NT2/D1 (cell line): ENCODE measurements around the gene RIPK1.

Source experiments
- DNase-seq: peaks from one replicate; pipeline ENCODE4 v3.0.0-alpha.2; 2011; ENCODE audit warnings: low read depth, low spot score
- H3K27me3 ChIP-seq: 2 replicates; pipeline ENCODE4 v1.6.0; 2011; ENCODE audit warnings: mild to moderate bottlenecking; ENCODE audit not compliant: insufficient read length, insufficient read depth
- H3K36me3 ChIP-seq: 2 replicates; pipeline ENCODE4 v1.6.1; 2011; ENCODE audit warnings: mild to moderate bottlenecking, low read length, mixed read lengths; ENCODE audit not compliant: insufficient read depth, insufficient read length
- H3K4me1 ChIP-seq: 2 replicates; pipeline ENCODE4 v1.5.1; 2011; ENCODE audit not compliant: insufficient read depth, insufficient read length
- H3K4me3 ChIP-seq: 2 replicates; pipeline ENCODE4 v1.5.1; 2011; ENCODE audit warnings: low read depth; ENCODE audit not compliant: insufficient read length
- H3K9ac ChIP-seq: 2 replicates; pipeline ENCODE4 v1.6.0; 2011; ENCODE audit warnings: low read depth; ENCODE audit not compliant: insufficient read length
- H3K9me3 ChIP-seq: 2 replicates; pipeline ENCODE4 v1.5.1; 2011; ENCODE audit warnings: mild to moderate bottlenecking, low read length; ENCODE audit not compliant: insufficient read depth
- SUZ12 ChIP-seq: IDR thresholded peaks from 2 replicates; pipeline ENCODE4 v1.6.1; 2011; ENCODE audit not compliant: insufficient read length, insufficient read depth; ENCODE audit errors: extremely low read depth
- YY1 ChIP-seq: IDR thresholded peaks from 2 replicates; pipeline ENCODE4 v1.6.1; 2011; ENCODE audit not compliant: insufficient read length, insufficient read depth
- ZNF274 ChIP-seq: IDR thresholded peaks from 2 replicates; pipeline ENCODE4 v1.6.1; 2011; ENCODE audit warnings: mild to moderate bottlenecking, low read depth, low read length

RIPK1 gene

DNA sequence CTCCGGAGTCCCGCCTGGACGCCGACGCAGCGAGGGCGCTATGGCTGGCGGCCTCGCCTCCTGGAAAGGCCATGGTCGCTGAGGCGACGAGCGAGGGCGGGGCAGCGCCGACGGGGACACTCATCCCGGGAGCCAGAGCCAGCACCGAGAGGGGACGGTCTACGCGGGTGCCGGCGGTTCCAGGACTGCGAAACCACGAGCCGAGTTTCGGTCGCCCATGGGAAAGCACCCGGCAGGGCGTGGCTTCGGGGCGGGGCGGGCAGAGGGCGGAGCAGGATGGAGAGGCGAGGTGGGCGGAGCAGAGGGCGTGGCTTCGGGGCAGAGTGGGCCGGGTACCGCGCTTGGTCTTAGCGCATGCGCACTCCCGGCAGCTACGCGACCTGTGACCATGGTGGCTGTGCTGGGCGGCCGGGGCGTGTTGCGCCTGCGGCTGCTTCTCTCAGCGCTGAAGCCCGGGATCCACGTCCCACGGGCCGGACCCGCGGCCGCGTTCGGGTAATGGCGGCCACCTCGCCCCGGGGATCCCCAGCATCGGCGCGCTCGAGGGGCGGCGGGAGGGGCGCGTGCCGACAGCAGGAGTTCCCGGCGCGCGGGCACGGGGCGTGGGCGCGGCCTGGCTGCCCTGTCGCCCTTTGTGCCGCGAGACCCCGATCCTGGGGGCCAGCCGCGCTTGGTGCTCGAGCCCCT lies 50.2 kb downstream of the RIPK1 start, which contains the start of gene BPHL:
Gene BPHL (plus strand): TSS at position 359 of the 687 bp plus-strand sequence. CDS start 30 bp downstream, at position 389.
- TF ChIP-seq YY1 (no peak), SUZ12 (no peak), ZNF274 (no peak)
- Histone ChIP-seq H3K9ac (peak within 1 kb of the TSS; percentile 95), H3K36me3 (peaks cover 23% of the 10 kb centered on the region), H3K4me3 (peak within 1 kb of the TSS; percentile 88), H3K27me3 (no peaks in the 10 kb centered on the region), H3K9me3 (no peaks in the 10 kb centered on the region), H3K4me1 (no peaks in the 10 kb centered on the region)
- peak; percentile 81 for DNase-seq

DNA sequence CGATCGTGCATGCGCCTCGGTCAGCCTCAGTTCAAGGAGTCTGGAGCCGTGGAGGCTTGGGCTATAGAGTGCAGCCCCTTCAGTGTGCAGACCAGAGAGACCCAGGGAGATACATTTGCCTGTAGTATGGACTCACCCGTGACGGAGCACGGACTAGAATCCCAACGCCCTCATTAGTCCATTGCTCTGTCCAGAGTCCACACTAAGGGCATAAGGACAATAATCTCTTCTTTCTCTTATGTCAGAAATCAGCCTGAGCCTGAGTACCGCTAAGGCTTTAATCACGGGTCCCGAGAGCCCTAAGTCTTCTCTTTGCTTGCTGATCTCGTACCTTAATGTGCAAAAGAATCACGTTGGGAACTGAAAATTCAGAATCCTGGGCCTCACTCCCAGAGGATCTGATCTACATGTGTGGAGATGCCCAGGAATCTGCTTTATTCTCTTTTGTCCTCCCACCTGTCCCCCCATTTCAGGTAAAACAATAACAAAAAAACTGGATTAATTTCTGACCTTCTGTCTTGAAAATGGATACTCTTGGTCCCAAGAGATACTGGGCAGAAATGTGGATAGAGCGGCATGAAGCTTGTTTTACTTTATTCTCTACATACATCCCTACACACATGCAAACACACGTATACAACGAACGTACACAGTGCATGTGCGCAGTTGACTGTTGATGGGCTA lies 50.9 kb downstream of the RIPK1 start:
- no peaks in the 10 kb centered on the region for H3K4me1 ChIP-seq
- DNase-seq: no peak
- H3K9me3 ChIP-seq: no peaks in the 10 kb centered on the region
- TF ChIP-seq SUZ12 (no peak), YY1 (no peak), ZNF274 (no peak)
- no peaks in the 10 kb centered on the region for H3K27me3 ChIP-seq
- H3K4me3 ChIP-seq: peak overlapping the region; percentile 88
- H3K9ac ChIP-seq: peak overlapping the region; percentile 95
- H3K36me3 ChIP-seq: peaks cover 16% of the 10 kb centered on the region

DNA sequence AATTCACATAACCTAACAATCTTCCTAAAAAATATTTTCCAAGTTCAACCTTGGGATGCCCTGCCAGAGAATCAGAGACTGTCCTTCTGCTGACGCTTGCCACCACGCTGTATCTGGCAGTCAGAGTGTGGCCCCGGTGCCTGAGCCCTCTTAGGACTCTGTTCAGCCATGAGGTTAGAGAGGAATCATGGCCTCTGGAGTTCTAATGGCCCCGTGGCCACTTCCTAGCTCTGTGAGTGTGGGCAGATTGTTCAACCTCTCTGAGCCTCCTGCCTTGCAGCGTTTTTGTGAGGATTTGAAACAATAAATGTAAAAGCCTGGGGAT lies 52.4 kb downstream of the RIPK1 start:
- Histone ChIP-seq H3K4me1 (no peaks in the 10 kb centered on the region), H3K9ac (no peak overlapping the region), H3K4me3 (no peak overlapping the region), H3K9me3 (no peaks in the 10 kb centered on the region), H3K27me3 (no peaks in the 10 kb centered on the region), H3K36me3 (peaks cover 7% of the 10 kb centered on the region)
- DNase-seq: no peak
- TF ChIP-seq ZNF274: no peak
- no peak for TF ChIP-seq SUZ12
- no peak for TF ChIP-seq YY1

DNA sequence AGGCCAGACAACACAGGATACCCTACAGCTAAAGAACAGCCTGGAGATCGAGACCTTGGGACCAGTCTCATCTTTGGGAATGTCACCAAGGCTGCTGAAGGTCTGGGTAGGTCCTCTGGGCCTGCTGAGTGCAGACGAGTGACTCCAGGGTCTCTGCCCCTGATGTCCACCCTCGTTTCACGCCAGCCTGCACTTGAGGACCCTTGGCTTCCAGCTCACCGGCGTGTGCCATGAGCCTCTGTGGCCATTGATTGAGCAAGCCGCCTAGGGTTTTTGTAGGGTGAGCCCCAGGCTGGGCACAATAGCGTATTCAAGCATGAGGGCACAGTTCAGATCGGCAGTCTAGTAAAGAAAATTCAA lies 54.5 kb downstream of the RIPK1 start:
- no peak for DNase-seq
- H3K4me1 ChIP-seq: no peaks in the 10 kb centered on the region
- H3K4me3 ChIP-seq: no peak overlapping the region
- H3K27me3 ChIP-seq: no peaks in the 10 kb centered on the region
- H3K9ac ChIP-seq: no peak overlapping the region
- peaks cover 7% of the 10 kb centered on the region for H3K36me3 ChIP-seq
- no peaks in the 10 kb centered on the region for H3K9me3 ChIP-seq
- no peak for TF ChIP-seq ZNF274
- TF ChIP-seq SUZ12: no peak
- no peak for TF ChIP-seq YY1

DNA sequence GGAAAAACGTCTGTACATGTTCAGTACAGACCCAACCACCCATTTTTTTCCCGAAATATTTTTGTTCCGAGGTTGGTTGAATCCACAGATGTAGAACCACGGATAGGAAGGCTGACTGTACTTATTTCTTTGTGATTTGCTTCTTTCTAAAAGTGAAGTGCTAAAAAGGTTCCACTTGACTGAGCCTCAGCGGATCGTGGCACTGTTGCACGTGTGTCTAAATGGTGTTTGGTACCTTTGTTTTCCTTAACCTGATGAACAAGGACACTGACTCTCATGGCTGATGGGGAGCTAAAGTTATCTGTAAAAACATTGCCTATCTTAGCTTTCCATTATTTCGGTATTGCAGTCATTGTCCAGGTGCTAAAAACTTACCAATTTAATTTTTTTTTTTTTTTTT lies 56.4 kb downstream of the RIPK1 start:
- Histone ChIP-seq H3K4me1 (no peaks in the 10 kb centered on the region), H3K4me3 (no peak overlapping the region), H3K9me3 (no peaks in the 10 kb centered on the region), H3K27me3 (no peaks in the 10 kb centered on the region), H3K36me3 (peaks cover 22% of the 10 kb centered on the region), H3K9ac (no peak overlapping the region)
- DNase-seq: no peak
- no peak for TF ChIP-seq ZNF274
- no peak for TF ChIP-seq YY1
- no peak for TF ChIP-seq SUZ12

DNA sequence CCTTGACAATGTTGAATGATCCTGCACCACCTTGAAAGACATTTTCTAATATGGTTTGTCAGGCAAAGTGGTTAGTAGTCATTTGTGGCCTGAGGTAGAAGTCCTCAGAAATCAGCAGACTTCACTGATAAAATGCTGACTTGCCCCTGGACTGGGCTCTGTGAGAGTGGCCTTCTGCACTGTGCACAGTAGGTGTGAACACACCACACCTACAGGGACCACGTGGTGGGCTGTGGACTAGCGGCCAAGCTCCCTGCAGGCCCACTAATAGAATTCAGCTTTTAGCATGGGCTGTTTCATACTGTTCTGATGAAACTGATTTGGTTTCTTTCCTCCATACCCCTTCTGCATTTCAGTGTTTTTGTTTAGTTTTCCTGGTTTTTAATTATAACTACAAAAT lies 57.5 kb downstream of the RIPK1 start:
- Histone ChIP-seq H3K36me3 (peaks cover 30% of the 10 kb centered on the region), H3K9ac (no peak overlapping the region), H3K9me3 (no peaks in the 10 kb centered on the region), H3K4me3 (no peak overlapping the region), H3K4me1 (no peaks in the 10 kb centered on the region), H3K27me3 (no peaks in the 10 kb centered on the region)
- TF ChIP-seq SUZ12 (no peak), ZNF274 (no peak), YY1 (no peak)
- no peak for DNase-seq

DNA sequence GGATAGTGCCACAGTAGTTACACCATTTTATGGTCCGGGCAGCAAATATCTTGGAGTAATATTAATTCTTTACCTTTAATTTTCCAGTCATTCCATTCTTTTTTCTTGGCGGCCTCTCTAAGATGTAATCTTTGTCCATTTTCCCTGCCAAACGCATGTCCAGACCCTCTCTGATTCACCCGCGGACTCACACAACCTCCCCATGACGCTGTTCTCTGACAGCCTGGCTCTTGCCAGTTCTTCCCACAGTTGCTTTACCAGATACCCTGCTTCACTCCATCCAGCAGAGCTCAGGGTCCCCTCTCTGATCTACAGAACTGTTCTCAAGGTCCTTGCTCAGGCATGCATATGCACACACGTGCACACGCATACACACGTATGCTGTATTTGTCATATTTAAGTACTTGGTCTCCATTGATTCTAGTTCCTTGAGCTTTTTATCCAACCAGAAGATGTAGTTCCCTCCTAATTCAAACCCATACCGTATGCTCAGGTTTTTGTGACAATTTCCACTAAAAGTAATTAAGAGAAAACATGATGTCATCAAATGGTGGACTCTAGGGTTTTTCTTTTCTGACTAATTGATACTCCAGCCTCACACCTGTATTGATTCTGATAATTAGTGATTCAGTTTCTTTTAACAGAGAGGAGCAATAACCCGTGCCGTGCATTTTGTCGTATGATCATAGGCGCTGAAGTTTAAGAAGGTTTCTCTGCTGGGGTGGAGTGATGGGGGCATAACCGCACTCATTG lies 60.2 kb downstream of the RIPK1 start:
- TF ChIP-seq SUZ12: no peak
- no peak for TF ChIP-seq YY1
- no peak for TF ChIP-seq ZNF274
- H3K4me1 ChIP-seq: no peaks in the 10 kb centered on the region
- H3K4me3 ChIP-seq: no peak overlapping the region
- H3K36me3 ChIP-seq: peaks cover 55% of the 10 kb centered on the region
- no peak for DNase-seq
- H3K27me3 ChIP-seq: no peaks in the 10 kb centered on the region
- H3K9ac ChIP-seq: no peak overlapping the region
- H3K9me3 ChIP-seq: no peaks in the 10 kb centered on the region
